GM18517 (cell line): ENCODE data around the gene TNPO2.
"Not testable (repeated sequence)": the region's sequence is repeated elsewhere in the genome, so short reads cannot be mapped to it uniquely, and the experiment has no call there.

ENCODE experiments used
- ATAC-seq: cut with Tn5 transposase; IDR thresholded peaks from one replicate; pipeline ENCODE4 v1.9.1; 2021; ENCODE audit warnings: mild to moderate bottlenecking, moderate library complexity; ENCODE audit not compliant: unreplicated experiment

Gene TNPO2

DNA sequence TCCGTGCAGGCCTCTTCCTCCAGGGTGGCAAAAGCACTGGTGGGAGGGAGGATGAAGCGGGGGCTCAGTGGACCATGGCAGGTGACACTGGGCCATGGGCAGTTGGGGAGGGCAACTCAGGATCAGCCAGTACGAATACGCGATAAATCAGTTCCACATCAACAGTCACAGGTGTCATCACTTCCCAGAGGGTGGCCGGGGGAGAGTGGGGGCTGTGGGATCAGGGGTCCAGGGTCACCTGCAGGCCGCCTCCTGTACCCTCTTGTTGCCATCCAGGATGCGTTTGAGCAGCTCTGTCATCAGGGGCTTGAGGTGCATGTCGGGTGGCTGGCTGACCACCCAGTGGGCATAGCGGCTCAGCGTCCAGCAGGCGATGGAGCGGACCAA is 17.4 kb downstream of the TNPO2 start:
- no peak for ATAC-seq

- ATAC-seq, result no peak
These were observed 17.9 kb downstream of the TNPO2 start for GRCh38 chr19:12705654-12706331.

- ATAC-seq, result no peak
These were observed 18.6 kb downstream of the TNPO2 start for GRCh38 chr19:12705169-12705568.

DNA sequence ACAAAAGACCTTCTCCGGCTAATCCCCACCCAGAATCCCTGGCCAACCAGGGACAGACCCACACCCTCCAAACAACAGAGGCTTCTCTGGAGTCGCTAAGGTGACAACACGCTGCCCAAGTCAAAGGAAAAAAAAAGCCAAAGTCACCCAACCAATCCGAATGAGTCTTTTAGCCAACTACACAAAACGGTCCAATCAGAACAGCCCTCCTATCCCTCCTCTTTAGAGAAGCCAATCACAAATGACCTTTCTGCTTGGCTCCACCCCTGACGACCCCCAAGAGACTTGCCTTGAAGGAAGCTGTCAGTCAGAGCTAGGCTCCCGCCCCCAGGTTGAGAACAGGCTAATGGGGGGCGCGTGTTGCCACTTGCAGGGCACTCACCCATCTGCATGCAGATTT is 20.7 kb downstream of the TNPO2 start:
- ATAC-seq, result no peak

GRCh38 chr19:12701596-12702282 is 22.0 kb downstream of the TNPO2 start:
- no peak for ATAC-seq

DNA sequence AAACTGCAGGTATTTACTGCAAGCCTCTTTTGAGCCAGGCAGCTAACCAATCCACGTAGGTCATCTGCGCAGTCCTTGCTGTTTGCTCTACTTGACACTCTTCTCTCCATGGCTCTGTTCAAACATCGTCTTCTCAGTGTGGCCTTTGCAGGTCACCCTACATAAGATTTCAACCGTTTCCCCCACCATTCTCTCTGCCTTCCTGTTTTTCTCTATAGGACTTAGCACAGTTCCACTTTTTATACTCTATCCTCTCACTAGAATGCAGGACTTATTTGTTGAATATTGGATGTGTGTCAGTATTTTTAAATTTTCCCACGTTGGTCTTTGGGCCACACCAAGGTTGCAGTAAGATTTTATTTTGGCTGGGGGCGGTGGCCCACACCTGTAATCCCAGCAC is 25.6 kb downstream of the TNPO2 start:
- no peak for ATAC-seq

DNA sequence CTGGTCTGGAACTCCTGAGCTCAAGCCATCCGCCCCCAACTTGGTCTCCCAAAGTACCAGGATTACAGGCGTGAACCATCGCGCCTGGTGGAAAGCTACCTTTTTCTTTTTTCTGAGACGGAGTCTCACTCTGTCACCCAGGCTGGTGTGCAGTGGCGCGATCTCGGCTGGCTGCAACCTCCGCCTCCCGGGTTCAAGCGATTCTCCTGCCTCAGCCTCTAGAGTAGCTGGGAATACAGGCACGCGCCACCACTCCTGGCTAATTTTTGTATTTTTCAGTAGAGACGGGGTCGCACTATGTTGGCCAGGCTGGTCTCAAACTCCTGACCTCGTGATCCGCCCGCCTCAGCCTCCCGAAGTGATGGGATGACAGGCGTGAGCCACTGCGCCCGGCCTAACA is 26.3 kb downstream of the TNPO2 start:
- not testable (repeated sequence) for ATAC-seq

GRCh38 chr19:12696366-12697335 is 27.1 kb downstream of the TNPO2 start, which contains the start of gene FBXW9:
Gene FBXW9 (minus strand): TSS chr19:12696631. CDS start chr19:12696581, 50 bp downstream.
- peak; percentile 70 for ATAC-seq

- no peak for ATAC-seq
These were observed 27.8 kb downstream of the TNPO2 start for GRCh38 chr19:12695997-12696365.

GRCh38 chr19:12695514-12695913 is 28.2 kb downstream of the TNPO2 start:
- no peak for ATAC-seq

GRCh38 chr19:12695096-12695495 is 28.6 kb downstream of the TNPO2 start:
- no peak for ATAC-seq

GRCh38 chr19:12694641-12695040 is 29.1 kb downstream of the TNPO2 start:
- no peak for ATAC-seq

- no peak for ATAC-seq
These were observed 30.8 kb downstream of the TNPO2 start for GRCh38 chr19:12692960-12693359.

- ATAC-seq, result no peak
These were observed 34.0 kb downstream of the TNPO2 start for GRCh38 chr19:12689581-12690216.

- ATAC-seq, result no peak
These were observed 34.7 kb downstream of the TNPO2 start for GRCh38 chr19:12689012-12689411.

DNA sequence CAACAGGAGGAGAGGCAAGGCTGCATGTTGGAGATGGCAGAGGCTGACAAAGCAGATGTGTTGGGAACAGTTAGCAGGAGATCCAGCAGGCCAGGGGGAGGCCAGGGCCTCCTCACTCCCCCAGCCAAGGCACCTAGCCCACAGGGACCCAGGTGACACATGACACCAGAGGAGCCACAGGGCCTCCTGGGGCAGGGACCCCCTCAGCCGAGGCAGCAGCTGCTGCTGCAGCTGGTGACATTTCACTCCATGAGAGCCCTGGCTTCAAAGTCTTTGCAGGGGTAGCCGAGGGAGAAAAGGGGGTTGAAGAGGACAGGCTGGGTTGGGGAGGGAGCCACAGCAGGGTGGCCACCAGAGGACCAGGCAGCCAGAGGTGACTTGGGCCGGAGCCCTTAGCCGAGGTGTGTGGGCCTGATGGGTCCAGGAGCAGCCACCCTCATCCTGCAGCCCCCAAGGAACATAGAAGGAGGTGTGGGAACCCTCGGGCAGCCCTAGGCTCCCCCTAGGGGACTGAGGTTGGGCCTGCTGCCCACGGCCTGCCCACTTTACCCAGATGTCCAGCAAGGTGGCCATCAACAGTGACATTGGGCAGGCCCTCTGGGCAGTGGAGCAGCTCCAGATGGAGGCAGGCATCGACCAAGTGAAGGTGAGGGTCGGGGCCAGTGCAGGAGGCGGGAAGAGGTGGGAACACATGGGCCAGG is 36.1 kb downstream of the TNPO2 start, which contains the start of gene GNG14:
GNG14 (plus strand) TSS at position 503 of the 701 bp plus-strand sequence; CDS start at position 554, 51 bp downstream.
- no peak for ATAC-seq

GRCh38 chr19:12685831-12686230 is 37.9 kb downstream of the TNPO2 start:
- ATAC-seq, result no peak

- ATAC-seq, result peak; percentile 64
These were observed 42.4 kb downstream of the TNPO2 start, which contains the start of gene DHPS for GRCh38 chr19:12681074-12681987. Gene DHPS (minus strand): TSS chr19:12681880. CDS start chr19:12681766, 114 bp downstream.

- no peak for ATAC-seq
These were observed 43.7 kb downstream of the TNPO2 start for GRCh38 chr19:12680034-12680433.
